HepG2 (cell line): Measurements from ENCODE around the gene PRM2. TPM values are rescaled to one million over a fixed set of nuclear protein-coding genes. Genes with fewer than 3 reads are reported as not detected.

ENCODE experiments used
- DMTF1 ChIP-seq: sonication (generic); formaldehyde crosslinking; IDR thresholded peaks from 2 replicates; pipeline ENCODE4 v1.4.0; 2020; ENCODE audit warnings: mild to moderate bottlenecking, missing genetic modification reagents
- FOXA3 ChIP-seq: IDR thresholded peaks from 2 replicates; pipeline ENCODE4 v1.6.1; 2016; ENCODE audit warnings: missing genetic modification reagents, missing compliant biosample characterization
- GATAD2A ChIP-seq: IDR thresholded peaks from 2 replicates; pipeline ENCODE4 v1.6.1; 2016
- HNF1B ChIP-seq: sonication (generic); formaldehyde crosslinking; IDR thresholded peaks from 2 replicates; pipeline ENCODE4 v1.5.1; 2020; ENCODE audit warnings: mild to moderate bottlenecking, moderate library complexity, missing genetic modification reagents
- HOXA3 ChIP-seq: sonication (generic); formaldehyde crosslinking; IDR thresholded peaks from 2 replicates; pipeline ENCODE4 v1.5.0; 2020; ENCODE audit warnings: missing genetic modification reagents
- KMT2B ChIP-seq: IDR thresholded peaks from 2 replicates; pipeline ENCODE4 v1.6.1; 2016; ENCODE audit warnings: missing genetic modification reagents, missing compliant biosample characterization
- MIER2 ChIP-seq: IDR thresholded peaks from 2 replicates; pipeline ENCODE4 v1.6.1; 2016; ENCODE audit warnings: missing biosample characterization, missing genetic modification reagents
- NFYC ChIP-seq: IDR thresholded peaks from 2 replicates; pipeline ENCODE4 v1.6.1; 2016; ENCODE audit warnings: missing genetic modification reagents, missing compliant biosample characterization
- PHF21A ChIP-seq: sonication (generic); formaldehyde crosslinking; IDR thresholded peaks from 2 replicates; pipeline ENCODE4 v1.5.0; 2020; ENCODE audit warnings: mild to moderate bottlenecking, missing genetic modification reagents
- PPARG ChIP-seq: conservative IDR thresholded peaks from 2 replicates; pipeline ENCODE4 v1.6.1; 2016; ENCODE audit warnings: missing biosample characterization, missing genetic modification reagents
- RAD51 ChIP-seq: fragments of 450-650 bp; IDR thresholded peaks from 2 replicates; pipeline ENCODE4 v1.6.1; 2016; ENCODE audit warnings: borderline replicate concordance
- SIN3B ChIP-seq: fragments of 150-350 bp; IDR thresholded peaks from 2 replicates; pipeline ENCODE4 v1.6.1; 2014; ENCODE audit warnings: low read length
- SMYD3 ChIP-seq: sonication (generic); formaldehyde crosslinking; IDR thresholded peaks from 2 replicates; pipeline ENCODE4 v1.8.1; 2023; ENCODE audit warnings: mild to moderate bottlenecking, missing genetic modification reagents
- U2AF1 ChIP-seq: fragments of 200-400 bp; formaldehyde crosslinking; optimal IDR thresholded peaks from 2 replicates; pipeline ENCODE3; 2017; ENCODE audit warnings: mild to moderate bottlenecking, low read depth, low read length
- ZNF33B ChIP-seq: sonication (generic); formaldehyde crosslinking; IDR thresholded peaks from 2 replicates; pipeline ENCODE4 v1.5.1; 2020; ENCODE audit warnings: mild to moderate bottlenecking, missing genetic modification reagents
- ZNF572 ChIP-seq: sonication (generic); formaldehyde crosslinking; IDR thresholded peaks from 2 replicates; pipeline ENCODE4 v1.5.1; 2020; ENCODE audit warnings: mild to moderate bottlenecking, missing genetic modification reagents
- ZNF616 ChIP-seq: sonication (generic); formaldehyde crosslinking; IDR thresholded peaks from 2 replicates; pipeline ENCODE4 v1.5.0; 2020; ENCODE audit warnings: low read depth, mild to moderate bottlenecking, missing genetic modification reagents
- ZNF800 ChIP-seq: sonication (generic); formaldehyde crosslinking; IDR thresholded peaks from 2 replicates; pipeline ENCODE4 v1.4.0; 2020; ENCODE audit warnings: missing genetic modification reagents
- polyA plus RNA-seq, 8 experiments: library from polyadenylated mRNA; depleted of rRNA in 3 of 8; stranded (reverse) in 7 of 8; unstranded in 1 of 8; fragments of >200 nt; fragmentation: Illumina TruSeq in 4 of 8; extraction: Trizol in 4 of 8; gene quantifications; 2 replicates each; pipeline versions ENCODE4 v1.2.1 to v1.2.3, GENCODE V29; 2011 to 2016; ENCODE audit warnings: low read depth in 4 of 8, missing spikeins in 1 of 8, mixed read lengths in 1 of 8; ENCODE audit not compliant: insufficient read depth in 1 of 8
- total RNA-seq, 5 experiments: library from RNA; depleted of rRNA; stranded (reverse); fragments of >200 nt; fragmentation: Illumina TruSeq; extraction: Trizol; gene quantifications; 2 replicates each; pipeline ENCODE4 v1.2.3, GENCODE V29; 2016; ENCODE audit warnings: low read depth in 1 of 5
- TF ChIP-seq, protein P1 (sequence below): sonication (generic); formaldehyde crosslinking; IDR thresholded peaks from 2 replicates; pipeline ENCODE4 v1.4.0; 2020; ENCODE audit warnings: missing genetic modification reagents
- TF ChIP-seq, protein P2 (sequence below): sonication (generic); formaldehyde crosslinking; IDR thresholded peaks from 2 replicates; pipeline ENCODE4 v1.5.0; 2020; ENCODE audit warnings: mild to moderate bottlenecking, missing genetic modification reagents
- TF ChIP-seq, protein P3 (sequence below): sonication (generic); formaldehyde crosslinking; IDR thresholded peaks from 2 replicates; pipeline ENCODE4 v1.4.0; 2020; ENCODE audit warnings: missing genetic modification reagents

Gene PRM2
- total and polyA plus RNA-seq, 2 of the 13 experiments (the other 11 are each of a cell fraction or from before 2014, with no cell fraction given), result 0.54 TPM; not detected in 1

GRCh38 chr16:11297492-11298142, 21.3 kb upstream of the PRM2 start (continued):
- TF ChIP-seq HNF1B (CRISPR knock-in tag) (no peak), ZNF33B (CRISPR knock-in tag) (no peak; the same call in none of the 2 replicates), ZNF572 (no peak), FOXA3 (CRISPR knock-in tag) (no peak), PPARG (CRISPR knock-in tag) (peak; percentile 39; the same call in 1 of the 2 replicates), U2AF1 (no peak), SIN3B (no peak), DMTF1 (no peak), ZNF616 (CRISPR knock-in tag) (peak; percentile 95; the same call in 1 of the 2 replicates), KMT2B (CRISPR knock-in tag) (0 out of 2 replicates have a peak, but pooled peaks have one; percentile 9), GATAD2A (CRISPR knock-in tag) (no peak), HOXA3 (CRISPR knock-in tag) (peak; percentile 78), SMYD3 (CRISPR knock-in tag) (no peak; the same call in 1 of the 2 replicates), PHF21A (CRISPR knock-in tag) (no peak), MIER2 (CRISPR knock-in tag) (no peak), NFYC (CRISPR knock-in tag) (no peak), RAD51 (no peak), ZNF800 (CRISPR knock-in tag) (no peak; the same call in 1 of the 2 replicates)
- TF ChIP-seq, protein P1, sequence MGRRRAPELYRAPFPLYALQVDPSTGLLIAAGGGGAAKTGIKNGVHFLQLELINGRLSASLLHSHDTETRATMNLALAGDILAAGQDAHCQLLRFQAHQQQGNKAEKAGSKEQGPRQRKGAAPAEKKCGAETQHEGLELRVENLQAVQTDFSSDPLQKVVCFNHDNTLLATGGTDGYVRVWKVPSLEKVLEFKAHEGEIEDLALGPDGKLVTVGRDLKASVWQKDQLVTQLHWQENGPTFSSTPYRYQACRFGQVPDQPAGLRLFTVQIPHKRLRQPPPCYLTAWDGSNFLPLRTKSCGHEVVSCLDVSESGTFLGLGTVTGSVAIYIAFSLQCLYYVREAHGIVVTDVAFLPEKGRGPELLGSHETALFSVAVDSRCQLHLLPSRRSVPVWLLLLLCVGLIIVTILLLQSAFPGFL (CRISPR knock-in tag), result 0 out of 2 replicates have a peak, but pooled peaks have one; percentile 60
- TF ChIP-seq, protein P2, sequence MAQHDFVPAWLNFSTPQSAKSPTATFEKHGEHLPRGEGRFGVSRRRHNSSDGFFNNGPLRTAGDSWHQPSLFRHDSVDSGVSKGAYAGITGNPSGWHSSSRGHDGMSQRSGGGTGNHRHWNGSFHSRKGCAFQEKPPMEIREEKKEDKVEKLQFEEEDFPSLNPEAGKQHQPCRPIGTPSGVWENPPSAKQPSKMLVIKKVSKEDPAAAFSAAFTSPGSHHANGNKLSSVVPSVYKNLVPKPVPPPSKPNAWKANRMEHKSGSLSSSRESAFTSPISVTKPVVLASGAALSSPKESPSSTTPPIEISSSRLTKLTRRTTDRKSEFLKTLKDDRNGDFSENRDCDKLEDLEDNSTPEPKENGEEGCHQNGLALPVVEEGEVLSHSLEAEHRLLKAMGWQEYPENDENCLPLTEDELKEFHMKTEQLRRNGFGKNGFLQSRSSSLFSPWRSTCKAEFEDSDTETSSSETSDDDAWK (CRISPR knock-in tag), result no peak
- TF ChIP-seq, protein P3, sequence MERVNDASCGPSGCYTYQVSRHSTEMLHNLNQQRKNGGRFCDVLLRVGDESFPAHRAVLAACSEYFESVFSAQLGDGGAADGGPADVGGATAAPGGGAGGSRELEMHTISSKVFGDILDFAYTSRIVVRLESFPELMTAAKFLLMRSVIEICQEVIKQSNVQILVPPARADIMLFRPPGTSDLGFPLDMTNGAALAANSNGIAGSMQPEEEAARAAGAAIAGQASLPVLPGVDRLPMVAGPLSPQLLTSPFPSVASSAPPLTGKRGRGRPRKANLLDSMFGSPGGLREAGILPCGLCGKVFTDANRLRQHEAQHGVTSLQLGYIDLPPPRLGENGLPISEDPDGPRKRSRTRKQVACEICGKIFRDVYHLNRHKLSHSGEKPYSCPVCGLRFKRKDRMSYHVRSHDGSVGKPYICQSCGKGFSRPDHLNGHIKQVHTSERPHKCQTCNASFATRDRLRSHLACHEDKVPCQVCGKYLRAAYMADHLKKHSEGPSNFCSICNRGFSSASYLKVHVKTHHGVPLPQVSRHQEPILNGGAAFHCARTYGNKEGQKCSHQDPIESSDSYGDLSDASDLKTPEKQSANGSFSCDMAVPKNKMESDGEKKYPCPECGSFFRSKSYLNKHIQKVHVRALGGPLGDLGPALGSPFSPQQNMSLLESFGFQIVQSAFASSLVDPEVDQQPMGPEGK (CRISPR knock-in tag), result peak; percentile 90
